Measurements from ENCODE around the gene C1orf198.

Gene C1orf198

GRCh38 chr1:230867903-230868735, at the start of gene C1orf198:
Gene C1orf198, minus strand, starts transcription at chr1:230868521. Its CDS starts 9 bp downstream, at chr1:230868512.
- DNase-seq (ENCODE audit: low read depth), result no peak

DNA sequence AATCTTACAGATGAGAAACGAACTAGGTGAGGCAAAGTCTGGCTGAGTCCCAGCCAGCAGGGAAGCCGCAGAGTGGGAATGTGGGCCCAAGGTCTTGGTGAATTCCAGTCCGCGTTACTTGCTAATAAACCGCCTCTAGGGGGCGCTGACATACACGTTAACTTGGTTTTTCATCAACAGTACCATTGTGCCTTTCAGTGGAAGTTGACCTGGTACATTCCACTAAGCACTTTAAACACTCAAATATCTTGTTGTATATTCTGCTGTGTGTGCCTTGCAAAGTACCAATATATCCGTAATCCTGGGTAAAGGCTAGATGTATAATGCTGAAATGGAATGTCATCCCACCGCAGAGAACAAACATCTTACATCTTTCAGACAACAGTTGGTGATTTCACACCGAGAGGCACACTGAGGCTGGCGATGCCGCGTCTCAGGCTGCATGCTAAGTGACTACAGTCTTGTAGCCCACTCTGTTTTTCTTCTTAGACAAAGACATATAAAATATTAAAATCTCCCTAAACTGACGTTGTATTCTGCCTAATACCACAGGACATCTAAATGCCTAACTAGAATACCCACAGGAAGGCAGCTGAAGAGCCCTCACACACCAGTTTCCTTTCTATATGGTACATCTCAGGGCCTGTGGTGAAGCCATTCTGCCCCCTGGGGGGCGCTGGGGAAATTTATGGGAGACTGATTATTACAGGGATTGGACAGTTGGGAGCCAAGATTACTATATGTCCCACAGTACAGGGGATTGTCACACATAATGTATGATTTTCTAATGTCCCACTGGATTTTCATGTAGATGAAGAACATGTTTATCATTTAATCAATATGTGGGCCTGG, 49.2 kb upstream of the C1orf198 start:
- DNase-seq (ENCODE audit: low read depth), result peak; percentile 16

DNA sequence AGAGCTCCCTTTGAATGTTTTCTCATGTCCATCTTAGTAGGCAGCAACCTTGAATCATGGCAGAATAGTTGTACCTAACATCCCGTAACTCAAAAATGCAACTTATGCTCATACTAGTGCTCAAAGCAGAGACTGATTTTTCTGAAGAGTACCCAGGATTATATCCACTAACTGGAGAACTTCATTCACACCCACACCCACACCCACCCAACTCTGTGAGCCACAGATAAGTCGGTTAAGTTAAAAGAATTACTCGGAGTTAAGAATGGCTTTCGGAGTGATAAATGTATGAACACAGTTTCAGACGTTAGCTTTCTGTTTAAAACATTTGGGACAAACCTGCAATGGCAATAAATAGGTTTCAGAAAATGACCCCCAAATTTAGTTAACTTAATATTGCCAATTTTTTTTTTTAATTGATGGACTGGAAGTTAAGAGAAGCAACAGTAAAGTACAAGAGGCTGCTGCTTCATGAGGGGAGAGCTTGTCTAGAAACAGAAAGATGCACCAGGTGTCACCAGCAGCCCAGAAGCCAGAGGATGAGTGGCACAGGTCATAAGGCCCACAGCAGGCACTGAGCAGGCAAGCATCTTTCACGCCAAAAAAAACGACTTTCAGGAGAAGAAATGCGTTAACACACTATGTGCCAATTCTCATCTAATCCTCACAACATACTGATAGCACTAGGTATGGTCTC, 48.4 kb upstream of the C1orf198 start:
- DNase-seq (ENCODE audit: low read depth), result no peak

- no peak for DNase-seq (ENCODE audit: low read depth)
Observed at GRCh38 chr1:230915078-230915477, 46.8 kb upstream of the C1orf198 start.

GRCh38 chr1:230913496-230913895, 45.2 kb upstream of the C1orf198 start:
- DNase-seq (ENCODE audit: low read depth), result peak; percentile 15

GRCh38 chr1:230910755-230911117, 42.4 kb upstream of the C1orf198 start:
- DNase-seq (ENCODE audit: low read depth), result no peak

DNA sequence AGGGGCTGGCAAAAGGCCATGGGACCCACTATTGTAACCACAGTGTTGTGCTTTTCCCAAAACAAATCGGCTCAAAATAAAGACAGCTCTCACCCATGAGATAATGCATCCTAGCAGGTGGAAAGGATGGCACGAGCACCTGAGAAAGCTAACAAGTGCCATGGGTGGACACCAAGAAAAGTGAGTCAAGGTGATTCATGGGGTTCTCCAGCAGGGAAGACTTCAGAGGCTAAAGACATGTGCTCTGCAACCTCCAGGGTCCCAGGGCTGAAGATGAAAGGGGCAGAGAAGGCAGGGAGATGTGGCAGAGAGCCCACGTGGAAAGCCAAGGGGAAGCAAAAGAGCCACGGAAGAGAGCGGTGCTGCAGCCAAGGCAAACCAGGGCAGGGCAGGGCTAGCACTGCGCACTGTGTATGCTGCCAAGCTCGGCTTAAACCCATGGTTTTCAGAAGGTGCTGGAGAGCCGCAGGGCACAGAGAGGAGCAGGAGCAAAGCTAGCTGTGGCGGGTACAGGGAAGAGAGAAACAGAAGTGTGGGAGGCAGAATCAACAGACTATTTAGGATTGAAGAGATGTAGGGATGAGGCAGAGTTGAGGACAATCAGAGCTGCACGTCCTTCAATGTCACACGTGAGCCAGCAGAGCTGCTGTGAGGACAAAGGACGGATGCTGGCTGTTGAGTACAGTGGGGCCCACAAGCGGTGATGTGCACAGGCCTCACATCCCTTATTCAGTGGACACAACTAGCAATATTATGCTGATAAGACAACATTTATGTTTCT, 41.8 kb upstream of the C1orf198 start:
- DNase-seq (ENCODE audit: low read depth), result no peak

- no peak for DNase-seq (ENCODE audit: low read depth)
Observed at GRCh38 chr1:230907472-230908205, 39.3 kb upstream of the C1orf198 start.

- DNase-seq (ENCODE audit: low read depth), result no peak
Observed at GRCh38 chr1:230906226-230906625, 37.9 kb upstream of the C1orf198 start.

DNA sequence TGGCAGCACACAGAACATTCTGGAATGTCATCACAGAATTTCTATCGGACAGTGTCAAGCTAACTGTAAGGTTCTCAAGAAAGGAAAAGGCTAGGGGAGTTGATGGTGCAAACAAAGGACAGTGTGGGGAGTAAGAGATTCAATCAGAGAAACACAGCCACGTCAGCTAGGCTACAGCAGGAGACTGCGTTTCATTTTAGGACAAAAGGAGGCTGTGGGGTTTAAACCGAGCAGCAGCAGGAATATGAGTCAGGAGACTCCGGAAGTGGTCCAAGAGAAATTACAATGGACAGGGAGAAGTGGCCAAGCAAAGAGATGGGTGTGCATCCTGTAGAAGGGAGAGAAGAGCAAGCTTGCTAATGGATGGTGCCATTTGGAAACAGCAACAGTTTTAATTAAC, 37.4 kb upstream of the C1orf198 start:
- DNase-seq (ENCODE audit: low read depth), result no peak

- DNase-seq (ENCODE audit: low read depth), result no peak
Observed at GRCh38 chr1:230902349-230902923, 34.1 kb upstream of the C1orf198 start.

GRCh38 chr1:230901671-230902070, 33.4 kb upstream of the C1orf198 start:
- no peak for DNase-seq (ENCODE audit: low read depth)

DNA sequence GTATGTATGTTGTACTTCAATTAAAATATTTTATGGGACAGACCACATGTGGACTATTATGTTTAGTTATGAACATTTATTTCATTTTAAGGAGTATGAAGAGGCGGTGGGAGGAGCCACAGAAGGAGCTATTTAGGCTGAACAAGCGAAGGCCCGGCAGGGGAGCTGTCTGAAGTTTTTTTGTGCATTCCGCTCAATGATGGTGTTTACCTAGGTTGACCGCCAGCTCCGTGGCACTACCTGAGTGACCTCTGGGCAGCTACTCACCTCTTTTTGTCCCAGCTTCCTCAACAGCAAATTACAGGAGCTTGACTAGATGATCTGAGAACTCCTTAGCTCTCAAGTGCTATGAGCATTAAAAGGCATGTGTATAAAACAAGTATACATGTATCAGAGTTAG, 32.7 kb upstream of the C1orf198 start:
- no peak for DNase-seq (ENCODE audit: low read depth)

- peak; percentile 47 for DNase-seq (ENCODE audit: low read depth)
Observed at GRCh38 chr1:230899841-230900251, 31.5 kb upstream of the C1orf198 start.

DNA sequence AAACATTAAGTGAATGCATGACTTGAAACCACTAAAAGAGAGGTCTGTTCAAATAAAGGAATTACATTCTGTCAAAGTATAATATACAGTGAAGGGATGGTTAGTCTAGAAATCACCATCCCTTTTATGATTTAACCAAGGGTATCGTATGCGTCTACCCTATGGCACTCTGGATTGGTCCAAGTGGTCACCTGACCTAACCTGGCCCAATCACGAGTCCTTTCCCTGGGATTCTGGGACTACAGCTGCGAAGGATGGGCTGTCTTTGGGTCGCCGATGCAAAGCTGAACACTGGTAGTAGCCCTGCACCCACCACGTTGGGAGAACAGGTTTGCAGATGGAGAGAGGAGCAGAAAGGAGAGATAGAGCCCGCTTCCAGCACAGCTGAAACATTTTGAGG, 30.4 kb upstream of the C1orf198 start:
- no peak for DNase-seq (ENCODE audit: low read depth)

GRCh38 chr1:230898144-230898543, 29.8 kb upstream of the C1orf198 start:
- DNase-seq (ENCODE audit: low read depth), result no peak

GRCh38 chr1:230896779-230897178, 28.5 kb upstream of the C1orf198 start:
- DNase-seq (ENCODE audit: low read depth), result no peak

- no peak for DNase-seq (ENCODE audit: low read depth)
Observed at GRCh38 chr1:230895452-230895851, 27.1 kb upstream of the C1orf198 start.

DNA sequence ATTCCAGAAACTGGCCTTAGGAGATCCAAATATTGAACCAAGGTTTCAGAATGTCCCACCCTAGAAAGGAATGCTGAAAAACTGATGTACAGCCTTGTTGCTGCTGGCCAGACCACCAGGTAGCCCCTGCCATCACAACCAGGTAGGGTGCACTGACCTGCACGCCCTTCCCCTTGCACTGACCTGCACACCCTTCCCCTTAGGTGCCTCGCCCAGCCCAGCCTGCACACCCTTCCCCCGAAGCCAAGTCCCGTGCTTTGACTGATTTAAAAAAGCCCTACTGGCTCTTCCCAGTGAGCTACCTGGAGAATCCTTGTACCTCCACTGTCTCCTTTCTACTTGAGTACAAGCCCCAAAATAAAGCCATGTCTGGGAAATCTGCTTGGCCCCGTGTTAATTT, 26.3 kb upstream of the C1orf198 start:
- no peak for DNase-seq (ENCODE audit: low read depth)

GRCh38 chr1:230894032-230894431, 25.7 kb upstream of the C1orf198 start:
- DNase-seq (ENCODE audit: low read depth), result no peak

GRCh38 chr1:230892018-230892491, 23.7 kb upstream of the C1orf198 start:
- no peak for DNase-seq (ENCODE audit: low read depth)

All from HS-5 (cell line).